Ishikawa (cell line): ENCODE data around the gene SMURF1.

Experiments used
- CEBPB ChIP-seq: IDR thresholded peaks from 2 replicates; pipeline ENCODE4 v1.6.1; 2012
- CREB1 ChIP-seq: IDR thresholded peaks from 2 replicates; pipeline ENCODE4 v1.6.1; 2012; ENCODE audit warnings: low read depth
- EP300 ChIP-seq: IDR thresholded peaks from 2 replicates; pipeline ENCODE4 v1.6.1; 2012; ENCODE audit warnings: borderline replicate concordance
- FOXM1 ChIP-seq: IDR thresholded peaks from 2 replicates; pipeline ENCODE4 v1.6.1; 2012; ENCODE audit warnings: low read depth, borderline replicate concordance
- NFIC ChIP-seq: IDR thresholded peaks from 2 replicates; pipeline ENCODE4 v1.6.1; 2012
- RAD21 ChIP-seq: IDR thresholded peaks from 2 replicates; pipeline ENCODE4 v1.6.1; 2012; ENCODE audit warnings: low read depth
- TAF1 ChIP-seq: IDR thresholded peaks from 2 replicates; pipeline ENCODE4 v1.6.1; 2012; ENCODE audit warnings: low read depth, mild to moderate bottlenecking
- TCF12 ChIP-seq: IDR thresholded peaks from 2 replicates; pipeline ENCODE4 v1.6.1; 2012; ENCODE audit warnings: low read depth
- TEAD4 ChIP-seq: IDR thresholded peaks from 2 replicates; pipeline ENCODE4 v1.6.1; 2012
- YY1 ChIP-seq: IDR thresholded peaks from 2 replicates; pipeline ENCODE4 v1.6.1; 2012; ENCODE audit warnings: low read depth
- TF ChIP-seq, protein P1 (sequence below): IDR thresholded peaks from 2 replicates; pipeline ENCODE4 v1.6.1; 2012; ENCODE audit warnings: low read depth, mild to moderate bottlenecking
- TF ChIP-seq, protein P2 (sequence below): IDR thresholded peaks from 2 replicates; pipeline ENCODE4 v1.6.1; 2012
- TF ChIP-seq, protein P3 (sequence below): IDR thresholded peaks from 2 replicates; pipeline ENCODE4 v1.6.1; 2012

DNA sequence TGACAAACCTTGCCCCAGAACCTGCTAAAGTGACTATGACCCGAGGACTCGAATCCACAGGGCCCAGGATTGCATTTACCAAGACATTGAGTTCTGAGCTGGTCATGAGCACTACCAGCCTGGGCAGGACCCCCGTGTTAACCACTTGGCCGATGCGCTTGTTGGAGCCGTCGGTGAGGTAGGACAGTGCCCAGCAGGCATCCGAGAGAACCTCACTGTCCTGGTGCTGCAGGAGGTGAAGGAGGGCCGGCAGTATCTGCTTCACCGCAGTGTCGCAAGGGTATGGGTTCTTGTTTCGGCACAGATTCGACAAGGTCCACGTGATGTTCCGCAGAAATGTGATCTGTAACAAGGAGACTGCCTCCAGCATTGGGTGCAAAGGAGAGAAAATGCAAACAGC, 44.3 kb upstream of the SMURF1 start:
- TF ChIP-seq EP300: no peak
- TF ChIP-seq, protein P1, sequence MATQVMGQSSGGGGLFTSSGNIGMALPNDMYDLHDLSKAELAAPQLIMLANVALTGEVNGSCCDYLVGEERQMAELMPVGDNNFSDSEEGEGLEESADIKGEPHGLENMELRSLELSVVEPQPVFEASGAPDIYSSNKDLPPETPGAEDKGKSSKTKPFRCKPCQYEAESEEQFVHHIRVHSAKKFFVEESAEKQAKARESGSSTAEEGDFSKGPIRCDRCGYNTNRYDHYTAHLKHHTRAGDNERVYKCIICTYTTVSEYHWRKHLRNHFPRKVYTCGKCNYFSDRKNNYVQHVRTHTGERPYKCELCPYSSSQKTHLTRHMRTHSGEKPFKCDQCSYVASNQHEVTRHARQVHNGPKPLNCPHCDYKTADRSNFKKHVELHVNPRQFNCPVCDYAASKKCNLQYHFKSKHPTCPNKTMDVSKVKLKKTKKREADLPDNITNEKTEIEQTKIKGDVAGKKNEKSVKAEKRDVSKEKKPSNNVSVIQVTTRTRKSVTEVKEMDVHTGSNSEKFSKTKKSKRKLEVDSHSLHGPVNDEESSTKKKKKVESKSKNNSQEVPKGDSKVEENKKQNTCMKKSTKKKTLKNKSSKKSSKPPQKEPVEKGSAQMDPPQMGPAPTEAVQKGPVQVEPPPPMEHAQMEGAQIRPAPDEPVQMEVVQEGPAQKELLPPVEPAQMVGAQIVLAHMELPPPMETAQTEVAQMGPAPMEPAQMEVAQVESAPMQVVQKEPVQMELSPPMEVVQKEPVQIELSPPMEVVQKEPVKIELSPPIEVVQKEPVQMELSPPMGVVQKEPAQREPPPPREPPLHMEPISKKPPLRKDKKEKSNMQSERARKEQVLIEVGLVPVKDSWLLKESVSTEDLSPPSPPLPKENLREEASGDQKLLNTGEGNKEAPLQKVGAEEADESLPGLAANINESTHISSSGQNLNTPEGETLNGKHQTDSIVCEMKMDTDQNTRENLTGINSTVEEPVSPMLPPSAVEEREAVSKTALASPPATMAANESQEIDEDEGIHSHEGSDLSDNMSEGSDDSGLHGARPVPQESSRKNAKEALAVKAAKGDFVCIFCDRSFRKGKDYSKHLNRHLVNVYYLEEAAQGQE: no peak
- TF ChIP-seq CREB1: no peak
- TF ChIP-seq TAF1: no peak
- no peak for TF ChIP-seq CEBPB
- TF ChIP-seq, protein P2, sequence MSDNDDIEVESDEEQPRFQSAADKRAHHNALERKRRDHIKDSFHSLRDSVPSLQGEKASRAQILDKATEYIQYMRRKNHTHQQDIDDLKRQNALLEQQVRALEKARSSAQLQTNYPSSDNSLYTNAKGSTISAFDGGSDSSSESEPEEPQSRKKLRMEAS: no peak
- TF ChIP-seq YY1: no peak
- TF ChIP-seq FOXM1: no peak
- no peak for TF ChIP-seq RAD21
- no peak for TF ChIP-seq TEAD4
- TF ChIP-seq, protein P3, sequence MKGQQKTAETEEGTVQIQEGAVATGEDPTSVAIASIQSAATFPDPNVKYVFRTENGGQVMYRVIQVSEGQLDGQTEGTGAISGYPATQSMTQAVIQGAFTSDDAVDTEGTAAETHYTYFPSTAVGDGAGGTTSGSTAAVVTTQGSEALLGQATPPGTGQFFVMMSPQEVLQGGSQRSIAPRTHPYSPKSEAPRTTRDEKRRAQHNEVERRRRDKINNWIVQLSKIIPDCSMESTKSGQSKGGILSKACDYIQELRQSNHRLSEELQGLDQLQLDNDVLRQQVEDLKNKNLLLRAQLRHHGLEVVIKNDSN: no peak
- no peak for TF ChIP-seq NFIC
- TF ChIP-seq TCF12: no peak
